HepG2 (cell line): ENCODE data around the gene SIGLEC10. TPM values are rescaled to one million over a fixed set of nuclear protein-coding genes. Genes with fewer than 3 reads are reported as not detected.

Experiments
- ATAC-seq: fragments of 200-7000 bp; cut with Tn5 transposase; 3 replicates; pipeline ENCODE4 v1.9.1; 2020; ENCODE audit warnings: mild to moderate bottlenecking, moderate library complexity
- BruUV-seq: library from RNA; stranded (reverse); fragments of 400-500 nt; replicated peaks from 2 replicates; lab custom pipeline; 2021; lab: Mats Ljungman, UMichigan
- CTCF ChIA-PET: fragments of 300-600 bp; formaldehyde crosslinking; extraction: SDS; loops from one replicate; lab custom pipeline; 2021; ENCODE audit warnings: low total read pairs, inconsistent platforms, low intra/inter-chr PET ratio; lab: Yijun Ruan, JAX
- POLR2A ChIA-PET: fragments of 350-600 bp; sonication (Branson Sonifier 250); formaldehyde crosslinking; loops from one replicate; lab custom pipeline; 2020; ENCODE audit warnings: antibody characterized with exemption, inconsistent platforms; lab: Yijun Ruan, JAX
- DNase-seq: peaks from one replicate; pipeline ENCODE4 v3.0.0-alpha.2; 2015; ENCODE audit warnings: low spot score
- FAIRE-seq: peaks from 3 replicates; lab custom pipeline; 2011; peaks lifted over from hg19 to GRCh38; lab: Jason Lieb, UNC
- H2AFZ ChIP-seq: one replicate; pipeline ENCODE4 v1.6.1; 2011; ENCODE audit warnings: low read length, inconsistent platforms
- H3K27ac ChIP-seq: fragments of 300-600 bp; 3 replicates; pipeline ENCODE4 v1.8.0; 2011; ENCODE audit warnings: mixed run types, mild to moderate bottlenecking, mixed read lengths, low read length, inconsistent platforms; ENCODE audit not compliant: insufficient read depth; ENCODE audit errors: extremely low read length
- H3K27me3 ChIP-seq, 2 experiments: fragments of 200-600 bp in 1 of 2; 2 replicates in 1 of 2; 3 replicates in 1 of 2; pipeline versions ENCODE4 v1.6.0 to v1.8.0; 2011; ENCODE audit warnings: low read length in 2 of 2, mild to moderate bottlenecking in 2 of 2, moderate library complexity in 2 of 2, inconsistent platforms in 1 of 2; ENCODE audit not compliant: insufficient read depth in 2 of 2, control insufficient read depth in 1 of 2
- H3K36me3 ChIP-seq, 2 experiments: fragments of 200-600 bp in 1 of 2; replicated peaks in 1 of 2; 2 replicates in 1 of 2; 3 replicates in 1 of 2; pipeline versions ENCODE4 v1.5.1 to v1.8.0; 2011; ENCODE audit warnings: low read length in 2 of 2, inconsistent platforms in 1 of 2; ENCODE audit not compliant: insufficient read depth in 2 of 2, control insufficient read depth in 1 of 2
- H3K4me1 ChIP-seq: 2 replicates; pipeline ENCODE4 v1.5.1; 2012; ENCODE audit warnings: low read length, inconsistent platforms; ENCODE audit not compliant: insufficient read depth
- H3K4me2 ChIP-seq: 2 replicates; pipeline ENCODE4 v1.6.0; 2011; ENCODE audit warnings: low read depth, low read length, inconsistent platforms
- H3K4me3 ChIP-seq, 3 experiments: fragments of 200-600 bp in 1 of 3; sonication (generic), shearing (Covaris generic) in 1 of 3; replicated peaks in 1 of 3; 2 replicates each; pipeline ENCODE4 v1.5.1; 2011 to 2016; ENCODE audit warnings: low read length in 3 of 3, inconsistent platforms in 2 of 3, low read depth in 2 of 3, mild to moderate bottlenecking in 2 of 3, control low read depth in 1 of 3, mixed read lengths in 1 of 3; ENCODE audit not compliant: insufficient read depth in 1 of 3
- H3K79me2 ChIP-seq: one replicate; pipeline ENCODE4 v1.6.1; 2011; ENCODE audit warnings: low read length, inconsistent platforms; ENCODE audit not compliant: insufficient read depth
- H3K9ac ChIP-seq: 2 replicates; pipeline ENCODE4 v1.6.0; 2011; ENCODE audit warnings: mild to moderate bottlenecking, low read depth, low read length, inconsistent platforms; ENCODE audit not compliant: insufficient read depth
- H3K9me3 ChIP-seq: 2 replicates; pipeline ENCODE4 v1.5.1; 2012; ENCODE audit warnings: mild to moderate bottlenecking, low read length
- H4K20me1 ChIP-seq: 2 replicates; pipeline ENCODE4 v1.6.0; 2011; ENCODE audit warnings: inconsistent platforms, mild to moderate bottlenecking, low read length, moderate library complexity; ENCODE audit not compliant: insufficient read depth
- CHCHD3 ChIP-seq: sonication (generic); formaldehyde crosslinking; IDR thresholded peaks from 2 replicates; pipeline ENCODE4 v1.8.0; 2022; ENCODE audit warnings: mild to moderate bottlenecking, missing genetic modification reagents, moderate library complexity
- HOXA3 ChIP-seq: sonication (generic); formaldehyde crosslinking; IDR thresholded peaks from 2 replicates; pipeline ENCODE4 v1.5.0; 2020; ENCODE audit warnings: missing genetic modification reagents
- IKZF4 ChIP-seq: sonication (generic); formaldehyde crosslinking; IDR thresholded peaks from 2 replicates; pipeline ENCODE4 v1.5.1; 2020; ENCODE audit warnings: borderline replicate concordance, mild to moderate bottlenecking, low read depth, missing genetic modification reagents; ENCODE audit errors: not compliant biosample characterization
- MYC ChIP-seq: sonication (generic); formaldehyde crosslinking; IDR thresholded peaks from 2 replicates; pipeline ENCODE4 v1.9.0; 2021; ENCODE audit warnings: missing genetic modification reagents, borderline replicate concordance
- SSRP1 ChIP-seq: IDR thresholded peaks from 2 replicates; pipeline ENCODE4 v1.6.1; 2016; ENCODE audit warnings: control low read depth
- STAT5B ChIP-seq: sonication (generic); formaldehyde crosslinking; IDR thresholded peaks from 2 replicates; pipeline ENCODE4 v1.4.0; 2020; ENCODE audit warnings: missing genetic modification reagents
- ZNF263 ChIP-seq: sonication (generic); formaldehyde crosslinking; IDR thresholded peaks from 2 replicates; pipeline ENCODE4 v1.4.0; 2020; ENCODE audit warnings: missing genetic modification reagents
- ZNF343 ChIP-seq: sonication (generic); formaldehyde crosslinking; IDR thresholded peaks from 2 replicates; pipeline ENCODE4 v1.4.0; 2020; ENCODE audit warnings: mild to moderate bottlenecking, missing genetic modification reagents
- ZSCAN25 ChIP-seq: sonication (generic); formaldehyde crosslinking; IDR thresholded peaks from 2 replicates; pipeline ENCODE4 v1.8.0; 2022; ENCODE audit warnings: mild to moderate bottlenecking, missing genetic modification reagents
- WGBS: methylation state at CpG from one replicate; pipeline ENCODE4 v1.1.6; 2017; ENCODE audit warnings: low lambda C conversion rate; 5-methylcytosine and 5-hydroxymethylcytosine counted together
- in situ Hi-C: cut with HindIII; loops from 2 replicates; pipeline ENCODE4 v1.10.0; 2017; ENCODE audit warnings: low pct_unique_long_range_greater_than_20kb; ENCODE audit not compliant: extremely low pct_ligation_motif_present
- intact Hi-C: fragments of 100-400 bp; cut with micrococcal nuclease; formaldehyde crosslinking; loops from one replicate; pipeline ENCODE4 v1.10.0; 2022; ENCODE audit not compliant: unreplicated experiment
- polyA plus RNA-seq, 8 experiments: library from polyadenylated mRNA; depleted of rRNA in 3 of 8; stranded (reverse) in 7 of 8; unstranded in 1 of 8; fragments of >200 nt; fragmentation: Illumina TruSeq in 4 of 8; extraction: Trizol in 4 of 8; gene quantifications; 2 replicates each; pipeline versions ENCODE4 v1.2.1 to v1.2.3, GENCODE V29; 2011 to 2016; ENCODE audit warnings: low read depth in 4 of 8, missing spikeins in 1 of 8, mixed read lengths in 1 of 8; ENCODE audit not compliant: insufficient read depth in 1 of 8
- total RNA-seq, 5 experiments: library from RNA; depleted of rRNA; stranded (reverse); fragments of >200 nt; fragmentation: Illumina TruSeq; extraction: Trizol; gene quantifications; 2 replicates each; pipeline ENCODE4 v1.2.3, GENCODE V29; 2016; ENCODE audit warnings: low read depth in 1 of 5
- TF ChIP-seq, protein P1 (sequence below), 2 experiments: sonication (generic) in 1 of 2; formaldehyde crosslinking in 1 of 2; IDR thresholded peaks; 2 replicates each; pipeline versions ENCODE4 v1.6.1 to v1.9.0; 2014 to 2022; ENCODE audit warnings: antibody characterized with exemption in 1 of 2, borderline replicate concordance in 1 of 2, inconsistent platforms in 1 of 2, low read depth in 1 of 2, missing genetic modification reagents in 1 of 2
- TF ChIP-seq, protein P2 (sequence below): sonication (generic); formaldehyde crosslinking; IDR thresholded peaks from 2 replicates; pipeline ENCODE4 v1.5.1; 2020; ENCODE audit warnings: mild to moderate bottlenecking, missing genetic modification reagents

The SIGLEC10 gene
- total and polyA plus RNA-seq, 2 of the 13 experiments (the other 11 are each of a cell fraction or from before 2014, with no cell fraction given) = not detected

DNA sequence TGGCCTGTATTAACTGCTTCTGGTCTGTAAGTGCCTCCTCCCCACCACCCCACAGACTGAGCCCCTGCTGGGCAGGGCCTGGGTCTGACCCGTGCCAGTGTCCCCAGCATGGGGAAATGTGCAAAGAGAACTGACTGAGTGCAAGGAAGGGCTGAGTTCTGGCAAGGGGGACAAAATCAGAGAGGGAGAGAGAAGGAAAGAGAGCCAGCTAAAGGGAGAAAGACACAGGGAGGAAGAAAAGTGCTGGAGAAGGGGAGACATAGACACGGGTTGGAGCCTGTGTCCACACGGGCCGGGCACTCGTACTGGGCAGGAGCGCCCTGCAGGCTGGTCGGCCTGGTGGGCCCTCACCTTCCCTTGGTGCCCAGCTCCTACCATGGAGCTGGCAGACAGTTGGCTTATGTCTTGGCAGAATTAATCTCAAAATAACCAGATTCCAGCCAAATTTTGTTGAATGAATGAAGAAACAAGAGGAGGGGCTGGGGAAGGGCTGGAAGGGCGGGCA is 46.2 kb downstream of the SIGLEC10 start:
- Histone ChIP-seq H2AFZ (no peak overlapping the region), H3K4me1 (peaks cover 37% of the 10 kb centered on the region), H3K9me3 (no peaks in the 10 kb centered on the region), H3K36me3 (no peaks in the 10 kb centered on the region), H3K27me3 (peaks cover 0 to 18% of the 10 kb centered on the region in 2 experiments; a peak in 1 of 5 replicates), H3K27ac (no peak overlapping the region)
- no TSS peak for BruUV-seq
- intact Hi-C loops = no loop called here
- DNase-seq = no peak
- TF ChIP-seq ZNF343 (CRISPR knock-in tag) (no peak), ZNF263 (CRISPR knock-in tag) (no peak), HOXA3 (CRISPR knock-in tag) (no peak), STAT5B (CRISPR knock-in tag) (no peak), MYC (no peak), CHCHD3 (CRISPR knock-in tag) (no peak), SSRP1 (CRISPR knock-in tag) (no peak), ZSCAN25 (CRISPR knock-in tag) (no peak), IKZF4 (CRISPR knock-in tag) (no peak)
- TF ChIP-seq, protein P1, sequence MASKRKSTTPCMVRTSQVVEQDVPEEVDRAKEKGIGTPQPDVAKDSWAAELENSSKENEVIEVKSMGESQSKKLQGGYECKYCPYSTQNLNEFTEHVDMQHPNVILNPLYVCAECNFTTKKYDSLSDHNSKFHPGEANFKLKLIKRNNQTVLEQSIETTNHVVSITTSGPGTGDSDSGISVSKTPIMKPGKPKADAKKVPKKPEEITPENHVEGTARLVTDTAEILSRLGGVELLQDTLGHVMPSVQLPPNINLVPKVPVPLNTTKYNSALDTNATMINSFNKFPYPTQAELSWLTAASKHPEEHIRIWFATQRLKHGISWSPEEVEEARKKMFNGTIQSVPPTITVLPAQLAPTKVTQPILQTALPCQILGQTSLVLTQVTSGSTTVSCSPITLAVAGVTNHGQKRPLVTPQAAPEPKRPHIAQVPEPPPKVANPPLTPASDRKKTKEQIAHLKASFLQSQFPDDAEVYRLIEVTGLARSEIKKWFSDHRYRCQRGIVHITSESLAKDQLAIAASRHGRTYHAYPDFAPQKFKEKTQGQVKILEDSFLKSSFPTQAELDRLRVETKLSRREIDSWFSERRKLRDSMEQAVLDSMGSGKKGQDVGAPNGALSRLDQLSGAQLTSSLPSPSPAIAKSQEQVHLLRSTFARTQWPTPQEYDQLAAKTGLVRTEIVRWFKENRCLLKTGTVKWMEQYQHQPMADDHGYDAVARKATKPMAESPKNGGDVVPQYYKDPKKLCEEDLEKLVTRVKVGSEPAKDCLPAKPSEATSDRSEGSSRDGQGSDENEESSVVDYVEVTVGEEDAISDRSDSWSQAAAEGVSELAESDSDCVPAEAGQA (IDR thresholded peaks at IDR 0.05; ENCODE audit: low read depth) = no peak
- TF ChIP-seq, protein P1 (CRISPR knock-in tag; IDR thresholded peaks at IDR 0.05; ENCODE audit: borderline replicate concordance) = no peak
- TF ChIP-seq, protein P2, sequence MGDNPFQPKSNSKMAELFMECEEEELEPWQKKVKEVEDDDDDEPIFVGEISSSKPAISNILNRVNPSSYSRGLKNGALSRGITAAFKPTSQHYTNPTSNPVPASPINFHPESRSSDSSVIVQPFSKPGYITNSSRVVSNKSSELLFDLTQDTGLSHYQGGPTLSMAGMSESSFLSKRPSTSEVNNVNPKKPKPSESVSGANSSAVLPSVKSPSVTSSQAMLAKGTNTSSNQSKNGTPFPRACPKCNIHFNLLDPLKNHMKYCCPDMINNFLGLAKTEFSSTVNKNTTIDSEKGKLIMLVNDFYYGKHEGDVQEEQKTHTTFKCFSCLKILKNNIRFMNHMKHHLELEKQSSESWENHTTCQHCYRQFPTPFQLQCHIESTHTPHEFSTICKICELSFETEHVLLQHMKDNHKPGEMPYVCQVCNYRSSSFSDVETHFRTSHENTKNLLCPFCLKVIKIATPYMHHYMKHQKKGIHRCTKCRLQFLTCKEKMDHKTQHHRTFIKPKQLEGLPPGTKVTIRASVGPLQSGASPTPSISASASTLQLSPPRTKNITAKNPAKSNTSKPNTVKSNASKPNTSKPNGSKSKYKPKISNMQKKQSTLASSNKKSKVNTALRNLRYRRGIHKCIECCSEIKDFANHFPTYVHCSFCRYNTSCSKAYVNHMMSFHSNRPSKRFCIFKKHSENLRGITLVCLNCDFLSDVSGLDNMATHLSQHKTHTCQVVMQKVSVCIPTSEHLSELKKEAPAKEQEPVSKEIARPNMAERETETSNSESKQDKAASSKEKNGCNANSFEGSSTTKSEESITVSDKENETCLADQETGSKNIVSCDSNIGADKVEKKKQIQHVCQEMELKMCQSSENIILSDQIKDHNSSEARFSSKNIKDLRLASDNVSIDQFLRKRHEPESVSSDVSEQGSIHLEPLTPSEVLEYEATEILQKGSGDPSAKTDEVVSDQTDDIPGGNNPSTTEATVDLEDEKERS (CRISPR knock-in tag) = no peak
- TF ChIP-seq, all 625 proteins: peak for 0
- in situ Hi-C loops = no loop called here
- Histone ChIP-seq H4K20me1 (no peaks in the 10 kb centered on the region), H3K4me3 (no peak overlapping the region), H3K79me2 (peaks cover 12% of the 10 kb centered on the region), H3K4me2 (no peak overlapping the region), H3K9ac (no peak overlapping the region)
- ChIA-PET POLR2A (interaction anchor here (1.0 to 5.3 kb wide), 6 partner anchors 9 to 30 kb away, joined by 3 to 27 read pairs (median 9); partner anchors contain the start of gene VSIG10L), CTCF (no interaction called here)
- ATAC-seq (no peak), FAIRE-seq (no peak)
- 60% methylated on average over 8 of the region's 8 CpGs for WGBS
